GM12878 (cell line): ENCODE data around the gene LCP1. TPM values are rescaled to one million over a fixed set of nuclear protein-coding genes. Genes with fewer than 3 reads are reported as not detected.

Experiments
- ATAC-seq: fragments of 200-7000 bp; cut with Tn5 transposase; 3 replicates; pipeline ENCODE4 v1.9.1; 2020; ENCODE audit warnings: mild to moderate bottlenecking, moderate library complexity
- BruUV-seq: library from RNA; stranded (reverse); fragments of 400-500 nt; replicated peaks from 2 replicates; lab custom pipeline; 2021; lab: Mats Ljungman, UMichigan
- CTCF ChIA-PET: fragments of 300-600 bp; sonication (Branson Sonifier 250); formaldehyde crosslinking; extraction: SDS; loops from one replicate; lab custom pipeline; 2021; ENCODE audit warnings: inconsistent platforms; lab: Yijun Ruan, JAX
- POLR2A ChIA-PET: fragments of 350-600 bp; formaldehyde crosslinking; extraction: SDS; loops from one replicate; lab custom pipeline; 2021; ENCODE audit warnings: inconsistent platforms; lab: Charles Lee
- RAD21 ChIA-PET: fragments of 300-600 bp; sonication (Branson Sonifier 250); formaldehyde crosslinking; loops from one replicate; lab custom pipeline; 2023; ENCODE audit warnings: antibody characterized with exemption; ENCODE audit not compliant: unreplicated experiment; lab: Charles Lee
- SMC1A ChIA-PET: fragments of 300-600 bp; sonication (Branson Sonifier 250); formaldehyde crosslinking; loops from one replicate; lab custom pipeline; 2023; ENCODE audit not compliant: unreplicated experiment, uncharacterized antibody; lab: Charles Lee
- DNase-seq: peaks from one replicate; pipeline ENCODE4 v3.0.0-alpha.2; 2011; ENCODE audit warnings: low read depth, low spot score
- FAIRE-seq: peaks from 3 replicates; lab custom pipeline; 2011; peaks lifted over from hg19 to GRCh38; lab: Jason Lieb, UNC
- H2AFZ ChIP-seq: 2 replicates; pipeline ENCODE4 v1.6.0; 2011; ENCODE audit warnings: low read depth, low read length, control low read depth; ENCODE audit not compliant: control insufficient read depth
- H3K27ac ChIP-seq: 2 replicates; pipeline ENCODE4 v1.5.1; 2011; ENCODE audit warnings: control low read depth; ENCODE audit not compliant: control insufficient read depth, insufficient read depth
- H3K27me3 ChIP-seq, 2 experiments: replicated peaks in 1 of 2; 2 replicates each; pipeline versions ENCODE4 v1.6.0 to v1.6.1; 2011; ENCODE audit warnings: low read length in 1 of 2; ENCODE audit not compliant: control insufficient read depth in 2 of 2, insufficient read depth in 2 of 2
- H3K36me3 ChIP-seq, 2 experiments: 2 replicates each; pipeline ENCODE4 v1.5.1; 2011; ENCODE audit warnings: low read length in 1 of 2; ENCODE audit not compliant: control insufficient read depth in 2 of 2, insufficient read depth in 2 of 2
- H3K4me1 ChIP-seq: 2 replicates; pipeline ENCODE4 v1.6.1; 2011; ENCODE audit warnings: mild to moderate bottlenecking, low read length, moderate library complexity, mixed read lengths; ENCODE audit not compliant: control insufficient read depth, insufficient read depth
- H3K4me2 ChIP-seq: 2 replicates; pipeline ENCODE4 v1.6.0; 2011; ENCODE audit warnings: control low read depth; ENCODE audit not compliant: control insufficient read depth, insufficient read depth
- H3K4me3 ChIP-seq: fragments of 200-600 bp; sonication (generic); 2 replicates; pipeline ENCODE4 v1.5.1; 2016
- H3K79me2 ChIP-seq: 2 replicates; pipeline ENCODE4 v1.6.0; 2011; ENCODE audit warnings: low read length; ENCODE audit not compliant: control insufficient read depth, insufficient read depth
- H3K9ac ChIP-seq: 2 replicates; pipeline ENCODE4 v1.8.0; 2011; ENCODE audit warnings: low read length, control low read depth, mixed read lengths; ENCODE audit not compliant: control insufficient read depth, insufficient read depth
- H3K9me3 ChIP-seq: replicated peaks from 3 replicates; pipeline ENCODE4 v1.5.1; 2011; ENCODE audit warnings: mild to moderate bottlenecking, low read length; ENCODE audit not compliant: control insufficient read depth, insufficient read depth
- H4K20me1 ChIP-seq: 2 replicates; pipeline ENCODE4 v1.6.0; 2011; ENCODE audit not compliant: control insufficient read depth, insufficient read depth
- CBFB ChIP-seq: IDR thresholded peaks from 2 replicates; pipeline ENCODE4 v1.6.1; 2016; ENCODE audit warnings: antibody characterized with exemption, low read depth
- CTCF ChIP-seq, 3 experiments: IDR thresholded peaks in 2 of 3; conservative IDR thresholded peaks in 1 of 3; 2 replicates each; pipeline ENCODE4 v1.5.1; 2011; ENCODE audit warnings: low read depth in 3 of 3, low read length in 3 of 3, mild to moderate bottlenecking in 3 of 3, control low read depth in 2 of 3, moderate library complexity in 2 of 3, inconsistent platforms in 1 of 3, mixed read lengths in 1 of 3; ENCODE audit not compliant: control insufficient read depth in 2 of 3, insufficient read depth in 1 of 3; ENCODE audit errors: extremely low read depth in 1 of 3
- HDAC6 ChIP-seq: fragments of 200-600 bp; sonication (generic); IDR thresholded peaks from one replicate; pipeline ENCODE4 v1.8.0; 2017; ENCODE audit warnings: antibody characterized with exemption; ENCODE audit not compliant: unreplicated experiment
- NKRF ChIP-seq: fragments of 450-650 bp; conservative IDR thresholded peaks from 2 replicates; pipeline ENCODE4 v1.6.1; 2017; ENCODE audit warnings: mild to moderate bottlenecking, moderate library complexity
- NR2F1 ChIP-seq: fragments of 450-650 bp; conservative IDR thresholded peaks from 2 replicates; pipeline ENCODE4 v1.6.1; 2017; ENCODE audit warnings: mild to moderate bottlenecking
- PBX3 ChIP-seq: IDR thresholded peaks from 2 replicates; pipeline ENCODE4 v1.6.1; 2011; ENCODE audit warnings: mild to moderate bottlenecking, low read depth, low read length, moderate library complexity; ENCODE audit not compliant: insufficient replicate concordance
- PML ChIP-seq: IDR thresholded peaks from 2 replicates; pipeline ENCODE4 v1.6.1; 2012; ENCODE audit warnings: low read length, inconsistent platforms
- WGBS: methylation state at CpG from one replicate; pipeline ENCODE4 v1.1.6; 2016; ENCODE audit warnings: low lambda C conversion rate; ENCODE audit not compliant: insufficient replicate concordance, insufficient coverage; ENCODE audit errors: missing lambda C conversion rate; 5-methylcytosine and 5-hydroxymethylcytosine counted together
- in situ Hi-C: fragments of 300-500 bp; cut with MboI; formaldehyde crosslinking; loops from 9 replicates; pipeline ENCODE4 v1.14.3; 2018; ENCODE audit warnings: mixed read lengths
- intact Hi-C: fragments of 100-400 bp; cut with micrococcal nuclease; formaldehyde crosslinking; loops from one replicate; pipeline ENCODE4 v1.14.2; 2022; ENCODE audit not compliant: unreplicated experiment
- polyA plus RNA-seq, 11 experiments: library from polyadenylated mRNA; depleted of rRNA in 4 of 11; unstranded in 6 of 11; stranded (reverse) in 5 of 11; fragments of >200 nt; fragmentation: Nextera tagmentation in 4 of 11; fragmentation: Illumina TruSeq in 1 of 11; extraction: Ambion mirVana in 4 of 11; extraction: Trizol in 1 of 11; gene quantifications; 1 replicate in 1 of 11; 2 replicates in 10 of 11; pipeline versions ENCODE4 v1.2.1 to v1.2.3, GENCODE V29; 2011 to 2016; ENCODE audit warnings: inconsistent platforms in 2 of 11, missing spikeins in 2 of 11, low read depth in 1 of 11
- total RNA-seq, 4 experiments: library from RNA; depleted of rRNA in 3 of 4; stranded (reverse); fragments of >200 nt in 3 of 4; fragmentation: Illumina TruSeq in 1 of 4; extraction: Trizol in 1 of 4; gene quantifications; 2 replicates each; pipeline versions ENCODE4 v1.2.1 to v1.2.3, GENCODE V29; 2013 to 2021

The LCP1 gene
- total and polyA plus RNA-seq, 10 of the 15 experiments (the other 5 are each of a cell fraction or from before 2014, with no cell fraction given): 775 to 2,201 (median 1,556) TPM

GRCh38 chr13:46114613-46115012, 67.4 kb downstream of the LCP1 start:
- ChIA-PET SMC1A (no interaction called here), CTCF (interaction anchor here (1.7 kb wide), 1 partner anchor 12 kb away, joined by 6 read pairs; no protein-coding TSS in a partner anchor), RAD21 (interaction anchor here (1.0 kb wide), 1 partner anchor 307 kb away, joined by 3 read pairs; no protein-coding TSS in a partner anchor), POLR2A (no interaction called here)
- Histone ChIP-seq H3K9me3 (no peaks in the 10 kb centered on the region), H4K20me1 (no peaks in the 10 kb centered on the region), H3K27ac (no peak overlapping the region), H3K9ac (no peak overlapping the region), H3K4me3 (no peak overlapping the region), H2AFZ (no peak overlapping the region), H3K4me1 (no peaks in the 10 kb centered on the region), H3K36me3 (no peaks in the 10 kb centered on the region), H3K79me2 (no peaks in the 10 kb centered on the region), H3K27me3 (no peaks in the 10 kb centered on the region; a peak in 1 of 4 replicates), H3K4me2 (no peak overlapping the region)
- FAIRE-seq (no peak), ATAC-seq (no peak), DNase-seq (no peak)
- 87% methylated on average over 9 of the region's 9 CpGs for WGBS
- no peak for TF ChIP-seq PBX3
- no peak for TF ChIP-seq CBFB
- no peak for TF ChIP-seq CTCF (IDR thresholded peaks at IDR 0.05 in 2 of 3, conservative IDR thresholded peaks at IDR 0.05 in 1 of 3; ENCODE audit: control insufficient read depth in 2 of 3, extremely low read depth in 1 of 3, insufficient read depth in 1 of 3, low read depth in 3 of 3, low read length in 3 of 3)
- no peak for TF ChIP-seq PML
- TF ChIP-seq NR2F1: no peak
- TF ChIP-seq HDAC6: no peak
- TF ChIP-seq NKRF: no peak
- in situ Hi-C loops: no loop called here
- intact Hi-C loops: no loop called here
- BruUV-seq: no TSS peak
